Cardiac muscle cell (in vitro differentiated cells and primary cell): ENCODE measurements around the gene CTXND1. TPM values are rescaled to one million over a fixed set of nuclear protein-coding genes. Genes with fewer than 3 reads are reported as not detected.
A peak's percentile ranks its signal among the peaks of the same experiment; 100 is the strongest.

Experiments
- DNase-seq, 2 donors: peaks; one replicate each; pipeline versions ENCODE4 v3.0.0 to v3.0.0-alpha.2; 2010 to 2017; ENCODE audit warnings: low read depth in 1 of 2, low spot score in 1 of 2
- H3K27ac ChIP-seq: fragments of 200-600 bp; sonication (generic); 2 replicates; pipeline ENCODE4 v1.5.1; 2016
- H3K27me3 ChIP-seq: fragments of 200-600 bp; sonication (generic); 2 replicates; pipeline ENCODE4 v1.6.0; 2016; ENCODE audit warnings: control low read depth
- H3K36me3 ChIP-seq: fragments of 200-600 bp; sonication (generic); 2 replicates; pipeline ENCODE4 v1.5.1; 2016; ENCODE audit warnings: control low read depth
- H3K4me1 ChIP-seq: fragments of 200-600 bp; sonication (generic); 2 replicates; pipeline ENCODE4 v1.8.1; 2017; ENCODE audit warnings: low read depth, mild to moderate bottlenecking, mixed run types
- H3K4me3 ChIP-seq: fragments of 200-600 bp; sonication (generic); 2 replicates; pipeline ENCODE4 v1.5.1; 2016; ENCODE audit warnings: mild to moderate bottlenecking
- H3K9me3 ChIP-seq: fragments of 200-600 bp; sonication (generic); 2 replicates; pipeline ENCODE4 v1.5.1; 2017; ENCODE audit warnings: low read depth, mild to moderate bottlenecking, control low read depth
- CTCF ChIP-seq: IDR thresholded peaks from 2 replicates; pipeline ENCODE4 v1.5.1; 2012; ENCODE audit warnings: low read depth, mild to moderate bottlenecking, low read length
- polyA plus RNA-seq: library from polyadenylated mRNA; unstranded; fragments of >200 nt; fragmentation: Nextera tagmentation; extraction: Ambion mirVana; gene quantifications from 2 replicates; pipeline ENCODE4 v1.2.1, GENCODE V29; 2016
- total RNA-seq: library from RNA; depleted of rRNA; stranded (reverse); fragments of >200 nt; gene quantifications from 2 replicates; pipeline ENCODE4 v1.2.3, GENCODE V29; 2016

Gene CTXND1
- total and polyA plus RNA-seq, 2 experiments from 2014 or later: 0.09 to 0.27 TPM

DNA sequence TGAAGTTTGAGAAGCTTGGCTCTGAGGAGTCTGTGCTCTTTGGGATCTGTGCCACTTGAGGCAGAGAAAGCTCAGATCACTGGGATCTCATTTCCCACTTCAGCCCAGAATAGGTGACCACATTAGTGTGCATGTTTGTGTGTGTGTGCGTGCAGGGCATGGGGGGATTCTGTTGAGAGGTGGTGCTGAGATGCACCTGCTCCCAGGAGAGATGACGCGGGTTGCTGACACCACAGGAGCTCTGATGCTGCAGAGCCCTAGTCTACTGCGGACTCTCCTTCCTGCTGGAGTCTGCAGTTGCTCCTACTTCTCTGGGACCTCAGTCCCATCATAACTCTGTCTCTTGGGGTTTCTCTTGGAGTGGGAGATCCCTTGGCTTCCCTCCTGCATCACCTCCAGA, 14.7 kb upstream of the CTXND1 start:
- DNase-seq: no peak
- TF ChIP-seq CTCF: no peak
- Histone ChIP-seq H3K4me1 (no peaks in the 10 kb centered on the region), H3K9me3 (no peaks in the 10 kb centered on the region), H3K4me3 (no peak overlapping the region), H3K27me3 (peaks cover 55% of the 10 kb centered on the region), H3K36me3 (no peaks in the 10 kb centered on the region), H3K27ac (no peak overlapping the region)

DNA sequence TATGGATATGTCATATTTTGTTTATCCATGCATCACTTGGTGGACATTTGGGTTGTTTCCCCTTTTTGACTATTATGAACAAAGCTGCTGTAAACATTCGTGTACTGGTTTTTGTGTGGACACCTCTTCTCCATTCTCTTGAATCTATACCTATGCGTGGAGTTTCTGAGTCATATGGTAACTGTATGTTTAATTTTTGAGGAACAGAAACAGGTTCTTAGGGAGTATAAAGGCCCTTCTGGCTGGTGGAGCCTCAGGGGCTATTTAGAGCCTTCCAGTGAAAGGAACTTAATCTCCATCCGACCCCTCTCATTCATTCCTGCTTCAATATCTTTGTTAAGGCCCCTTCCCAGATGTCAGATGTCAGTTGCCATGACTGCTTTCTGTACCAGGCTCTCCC, 14.1 kb upstream of the CTXND1 start:
- no peak for DNase-seq
- Histone ChIP-seq H3K4me1 (no peaks in the 10 kb centered on the region), H3K27ac (no peak overlapping the region), H3K4me3 (no peak overlapping the region), H3K36me3 (no peaks in the 10 kb centered on the region), H3K9me3 (no peaks in the 10 kb centered on the region), H3K27me3 (peaks cover 57% of the 10 kb centered on the region)
- TF ChIP-seq CTCF: no peak

DNA sequence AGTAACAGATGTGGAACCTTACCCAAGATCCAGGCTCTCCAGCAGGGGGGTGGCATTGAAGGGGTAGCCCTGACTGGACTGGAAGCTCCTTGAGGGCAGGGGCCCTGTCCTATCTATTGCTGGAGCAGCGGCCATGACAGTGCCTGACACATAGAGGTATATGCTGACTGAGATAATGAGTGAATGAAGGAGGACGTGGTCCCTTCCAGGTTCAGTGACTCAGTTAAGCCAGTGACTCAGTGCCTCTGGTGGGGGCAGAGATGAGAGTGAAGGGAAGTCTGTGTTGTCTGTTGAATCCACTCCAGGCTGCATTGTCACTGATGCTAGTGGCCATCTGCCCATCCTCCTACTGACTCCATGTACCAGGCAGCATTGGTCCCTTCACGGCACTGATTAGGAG, 13.0 kb upstream of the CTXND1 start:
- Histone ChIP-seq H3K9me3 (no peaks in the 10 kb centered on the region), H3K36me3 (no peaks in the 10 kb centered on the region), H3K4me1 (no peaks in the 10 kb centered on the region), H3K27ac (no peak overlapping the region), H3K4me3 (no peak overlapping the region), H3K27me3 (peaks cover 59% of the 10 kb centered on the region)
- DNase-seq: no peak
- TF ChIP-seq CTCF: no peak

DNA sequence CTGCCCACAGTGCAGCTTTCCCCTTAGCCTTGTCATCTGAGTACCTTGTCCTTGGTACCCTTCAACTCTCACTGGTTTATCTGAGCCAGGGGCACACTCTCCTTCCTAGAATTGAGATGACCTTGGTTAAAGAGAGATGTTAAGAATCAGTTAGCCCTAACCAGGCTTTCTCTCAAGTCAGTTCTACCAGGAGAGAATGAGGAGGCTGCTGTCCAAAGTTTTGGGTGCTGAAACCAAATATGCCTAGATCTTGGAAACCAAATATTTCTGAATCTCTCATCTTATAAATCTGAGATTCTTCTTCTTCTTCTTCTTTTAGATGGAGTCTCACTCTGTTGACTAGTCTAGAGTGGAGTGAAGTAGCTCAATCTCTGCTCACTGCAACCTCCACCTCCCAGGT, 12.0 kb upstream of the CTXND1 start:
- Histone ChIP-seq H3K36me3 (no peaks in the 10 kb centered on the region), H3K27me3 (peaks cover 63% of the 10 kb centered on the region), H3K9me3 (no peaks in the 10 kb centered on the region), H3K27ac (no peak overlapping the region), H3K4me3 (no peak overlapping the region), H3K4me1 (no peaks in the 10 kb centered on the region)
- DNase-seq: peak; percentile 31 to 69
- no peak for TF ChIP-seq CTCF

- no peaks in the 10 kb centered on the region for H3K9me3 ChIP-seq
- H3K4me3 ChIP-seq: no peak overlapping the region
- H3K4me1 ChIP-seq: no peaks in the 10 kb centered on the region
- no peak for TF ChIP-seq CTCF
- H3K36me3 ChIP-seq: no peaks in the 10 kb centered on the region
- H3K27me3 ChIP-seq: peaks cover 70% of the 10 kb centered on the region
- no peak overlapping the region for H3K27ac ChIP-seq
- no peak for DNase-seq
These were observed 8.5 kb upstream of the CTXND1 start for GRCh38 chr15:80260551-80260950.

GRCh38 chr15:80259942-80260510, 8.0 kb upstream of the CTXND1 start:
- no peaks in the 10 kb centered on the region for H3K36me3 ChIP-seq
- H3K4me3 ChIP-seq: no peak overlapping the region
- peaks cover 75% of the 10 kb centered on the region for H3K27me3 ChIP-seq
- no peaks in the 10 kb centered on the region for H3K9me3 ChIP-seq
- H3K27ac ChIP-seq: no peak overlapping the region
- H3K4me1 ChIP-seq: no peaks in the 10 kb centered on the region
- TF ChIP-seq CTCF: no peak
- no peak for DNase-seq
